H7 (cell line): ENCODE results near the gene MMS19. TPM values are rescaled to one million over a fixed set of nuclear protein-coding genes. Genes with fewer than 3 reads are reported as not detected.
"Not testable (repeated sequence)": the region's sequence is repeated elsewhere in the genome, so short reads cannot be mapped to it uniquely, and the experiment has no call there.

Source experiments
- DNase-seq: peaks from one replicate; pipeline ENCODE4 v3.0.0; 2012
- H3K27me3 ChIP-seq: 2 replicates; pipeline ENCODE4 v1.6.0; 2011; ENCODE audit warnings: mild to moderate bottlenecking, low read length; ENCODE audit not compliant: control insufficient read depth, insufficient read depth
- H3K36me3 ChIP-seq: replicated peaks from 2 replicates; pipeline ENCODE4 v1.5.1; 2011; ENCODE audit warnings: low read length; ENCODE audit not compliant: control insufficient read depth, insufficient read depth
- H3K4me3 ChIP-seq: 2 replicates; pipeline ENCODE4 v1.5.1; 2011; ENCODE audit warnings: low read depth, mild to moderate bottlenecking, control low read depth, low read length, moderate library complexity; ENCODE audit not compliant: insufficient read depth
- total RNA-seq: library from RNA; depleted of rRNA; stranded (reverse); fragments of >200 nt; shearing (Covaris generic); gene quantifications from 2 replicates; pipeline ENCODE4 v1.2.3, GENCODE V29; 2014

Gene MMS19
- total RNA-seq, 1 experiment from 2014 or later, result 177 TPM

DNA sequence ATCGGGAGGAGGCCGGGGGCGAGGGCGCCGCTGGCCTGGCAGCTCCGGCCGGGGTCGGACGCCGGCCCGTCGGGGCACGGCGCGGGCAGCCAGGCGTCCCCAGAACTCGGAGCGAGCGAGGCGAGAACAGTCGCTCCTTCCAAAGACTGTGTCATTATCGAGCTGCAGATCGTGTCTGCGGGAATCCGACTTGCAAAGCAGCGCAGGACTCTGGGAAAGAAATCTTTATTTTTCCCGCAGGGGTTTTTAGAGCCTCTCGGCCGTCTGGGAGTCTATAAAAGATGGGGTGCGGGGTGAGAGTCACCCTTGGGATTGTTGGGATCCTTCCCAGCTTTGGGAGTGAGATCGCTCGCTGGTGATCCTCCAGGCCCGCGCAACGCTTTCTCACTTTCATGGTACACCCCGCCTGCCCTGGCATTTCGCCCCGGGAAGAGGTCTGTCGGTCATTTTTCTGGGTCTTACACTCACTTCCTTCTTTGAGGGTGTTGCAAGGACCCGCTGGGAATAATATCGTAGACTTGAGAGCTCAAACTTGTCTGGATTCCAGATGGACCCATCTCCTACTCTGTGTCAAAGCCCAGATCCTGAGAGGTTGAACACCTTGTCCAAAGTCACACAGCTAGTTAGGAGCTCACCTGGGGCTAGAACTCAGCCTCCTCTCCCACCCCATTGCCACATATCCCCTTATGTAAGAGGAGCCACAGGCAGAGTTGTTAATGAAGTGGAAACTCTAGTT lies 1.5 kb upstream of the MMS19 start:
- Histone ChIP-seq H3K27me3 (peaks cover 9% of the 10 kb centered on the region), H3K36me3 (no peaks in the 10 kb centered on the region), H3K4me3 (peak overlapping the region; percentile 88)
- no peak for DNase-seq

DNA sequence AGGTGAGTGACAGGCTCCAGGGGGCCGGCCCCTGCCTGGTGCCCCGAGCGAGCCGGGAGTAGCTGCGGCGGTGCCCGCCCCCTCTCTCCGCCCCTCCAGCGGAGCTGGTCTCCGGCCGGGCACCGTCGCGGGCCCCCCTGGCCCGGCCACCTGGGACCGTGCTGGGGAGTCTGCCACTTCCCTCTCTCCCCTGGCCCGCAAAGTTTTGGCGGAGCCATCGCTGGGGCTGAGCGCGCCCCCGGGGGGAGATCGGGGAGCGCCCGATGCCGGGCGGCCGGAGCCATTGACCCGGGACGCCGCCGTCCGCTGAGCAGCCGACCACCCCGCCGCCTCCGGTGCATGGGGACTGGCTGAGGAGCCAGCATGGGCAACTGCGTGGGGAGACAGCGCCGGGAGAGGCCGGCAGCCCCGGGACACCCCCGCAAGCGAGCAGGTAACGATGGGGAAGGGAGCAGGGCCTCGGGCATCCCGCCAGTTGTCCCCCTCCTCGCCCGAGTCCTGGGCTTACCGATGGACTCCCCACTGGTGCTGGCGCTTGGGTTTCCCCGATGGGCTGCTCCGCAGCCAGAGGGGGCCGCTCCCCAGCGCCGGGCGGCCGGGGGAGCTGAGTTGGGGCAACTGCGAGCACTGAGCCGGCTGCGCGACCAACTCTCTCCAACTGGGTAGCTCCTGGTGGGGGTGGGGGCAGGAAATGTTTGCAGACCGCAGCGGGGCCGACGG lies 779 bp upstream of the MMS19 start, which contains the start of gene UBTD1:
TSS of gene UBTD1 (plus strand) at position 84 of the 720 bp plus-strand sequence. CDS start at position 364, 280 bp downstream.
- DNase-seq, result peak; percentile 87
- Histone ChIP-seq H3K27me3 (peaks cover 9% of the 10 kb centered on the region), H3K36me3 (no peaks in the 10 kb centered on the region), H3K4me3 (peak within 1 kb of the TSS; percentile 88)

DNA sequence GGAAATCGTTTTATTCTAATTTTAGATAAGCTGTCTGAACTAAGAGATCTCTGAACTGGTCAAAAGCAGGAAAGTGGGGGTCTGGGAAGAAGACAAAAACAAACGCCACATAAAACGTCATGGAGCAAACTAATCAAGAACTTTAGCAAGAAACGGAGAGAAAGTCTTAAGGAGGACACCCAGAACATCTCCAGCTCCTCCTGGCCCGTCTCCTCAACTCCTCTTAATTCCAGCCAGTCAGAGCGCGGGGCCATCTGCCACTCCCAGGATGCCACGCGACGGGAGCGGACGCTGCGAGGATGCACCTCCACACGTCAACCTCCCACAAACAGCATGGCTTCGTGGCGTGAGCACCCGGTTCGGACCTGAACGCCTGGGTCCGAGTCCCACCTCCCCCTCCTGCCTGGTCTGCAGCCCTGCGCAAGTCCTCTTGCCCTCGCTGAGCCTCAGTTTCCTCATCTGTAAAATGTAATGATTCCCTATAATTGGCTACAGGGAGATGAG lies 598 bp downstream of the MMS19 start:
- H3K4me3 ChIP-seq, result peak overlapping the region; percentile 88
- H3K27me3 ChIP-seq, result peaks cover 9% of the 10 kb centered on the region
- peaks cover 2% of the 10 kb centered on the region; the same call in 1 of the 2 replicates for H3K36me3 ChIP-seq
- DNase-seq, result peak; percentile 83

GRCh38 chr10:97494863-97495506 lies 3.2 kb downstream of the MMS19 start:
- H3K27me3 ChIP-seq, result peaks cover 4% of the 10 kb centered on the region
- H3K4me3 ChIP-seq, result no peak overlapping the region
- peak; percentile 76 for DNase-seq
- H3K36me3 ChIP-seq, result peaks cover 2% of the 10 kb centered on the region; the same call in 1 of the 2 replicates

GRCh38 chr10:97494151-97494550 lies 4.1 kb downstream of the MMS19 start:
- H3K27me3 ChIP-seq, result no peaks in the 10 kb centered on the region
- H3K36me3 ChIP-seq, result peaks cover 2% of the 10 kb centered on the region; the same call in 1 of the 2 replicates
- DNase-seq, result no peak
- no peak overlapping the region for H3K4me3 ChIP-seq

DNA sequence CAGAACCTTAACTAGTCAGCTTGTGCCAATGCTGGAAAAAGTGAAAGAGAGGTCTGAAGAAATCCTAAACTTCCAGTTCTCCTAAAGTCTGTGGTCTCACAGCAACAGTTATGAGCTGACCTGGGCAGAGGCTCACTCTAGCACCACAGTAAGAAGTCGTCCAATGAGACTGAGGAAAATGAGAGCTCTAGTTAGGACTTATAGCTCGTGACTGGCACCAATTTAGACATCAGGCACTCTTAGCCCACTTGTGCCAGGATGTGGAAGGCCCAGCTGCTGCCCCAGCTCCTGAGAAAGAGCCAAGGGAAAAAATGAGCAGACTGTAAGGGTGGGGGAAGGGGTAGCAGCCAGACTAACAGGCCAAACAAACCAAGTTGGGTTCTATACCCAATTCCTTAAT lies 7.6 kb downstream of the MMS19 start:
- Histone ChIP-seq H3K27me3 (no peaks in the 10 kb centered on the region), H3K36me3 (peaks cover 2% of the 10 kb centered on the region; the same call in 1 of the 2 replicates), H3K4me3 (no peak overlapping the region)
- no peak for DNase-seq

GRCh38 chr10:97485647-97486281 lies 12.5 kb downstream of the MMS19 start:
- H3K27me3 ChIP-seq, result no peaks in the 10 kb centered on the region
- DNase-seq, result no peak
- no peak overlapping the region for H3K4me3 ChIP-seq
- H3K36me3 ChIP-seq, result peaks cover 4% of the 10 kb centered on the region

DNA sequence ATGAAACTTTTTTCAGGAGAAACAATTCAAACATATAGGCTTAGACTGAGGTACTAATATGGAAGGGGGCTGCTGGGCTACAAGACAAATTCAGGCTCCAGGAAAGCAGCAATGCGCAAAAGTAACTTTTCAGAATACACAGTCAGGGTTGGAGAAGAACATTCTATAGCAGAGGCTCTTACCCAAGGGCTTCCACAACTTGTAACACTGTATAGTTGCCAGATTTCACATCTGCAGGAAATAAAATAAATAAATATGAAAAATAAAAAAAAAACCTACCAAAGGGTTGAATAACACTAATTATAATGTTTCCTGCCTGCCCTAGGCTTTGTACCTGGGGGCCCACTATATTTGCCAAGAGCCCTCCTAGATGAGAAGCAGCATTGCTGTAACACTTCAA lies 14.3 kb downstream of the MMS19 start:
- H3K27me3 ChIP-seq, result no peaks in the 10 kb centered on the region
- H3K4me3 ChIP-seq, result no peak overlapping the region
- DNase-seq, result no peak
- peaks cover 7% of the 10 kb centered on the region for H3K36me3 ChIP-seq

- DNase-seq, result no peak
- Histone ChIP-seq H3K36me3 (peaks cover 8% of the 10 kb centered on the region), H3K27me3 (no peaks in the 10 kb centered on the region), H3K4me3 (no peak overlapping the region)
Measured at GRCh38 chr10:97483506-97483905, 14.7 kb downstream of the MMS19 start.

DNA sequence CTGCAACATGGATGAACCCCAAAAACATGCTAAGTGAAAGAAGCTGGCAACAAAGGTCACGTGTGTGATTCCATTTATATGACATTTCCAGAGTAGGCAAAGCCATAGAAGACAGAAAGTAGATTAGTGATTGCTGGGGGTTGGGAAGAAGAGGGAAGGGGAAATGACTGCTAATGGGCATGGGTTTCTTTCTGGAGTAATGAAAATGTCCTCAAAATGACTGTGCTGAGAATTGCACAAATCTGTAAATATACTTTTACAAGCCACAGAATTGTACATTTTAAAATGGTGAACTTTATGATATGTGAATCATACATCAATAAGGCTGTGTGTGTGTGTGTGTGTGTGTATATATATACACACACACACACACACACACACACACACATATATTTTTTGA lies 15.8 kb downstream of the MMS19 start:
- Histone ChIP-seq H3K4me3 (no peak overlapping the region), H3K27me3 (no peaks in the 10 kb centered on the region), H3K36me3 (peaks cover 16% of the 10 kb centered on the region)
- DNase-seq, result no peak

- no peaks in the 10 kb centered on the region for H3K27me3 ChIP-seq
- H3K4me3 ChIP-seq, result no peak overlapping the region
- DNase-seq, result no peak
- H3K36me3 ChIP-seq, result peaks cover 26% of the 10 kb centered on the region
Measured at GRCh38 chr10:97481071-97481470, 17.2 kb downstream of the MMS19 start.

DNA sequence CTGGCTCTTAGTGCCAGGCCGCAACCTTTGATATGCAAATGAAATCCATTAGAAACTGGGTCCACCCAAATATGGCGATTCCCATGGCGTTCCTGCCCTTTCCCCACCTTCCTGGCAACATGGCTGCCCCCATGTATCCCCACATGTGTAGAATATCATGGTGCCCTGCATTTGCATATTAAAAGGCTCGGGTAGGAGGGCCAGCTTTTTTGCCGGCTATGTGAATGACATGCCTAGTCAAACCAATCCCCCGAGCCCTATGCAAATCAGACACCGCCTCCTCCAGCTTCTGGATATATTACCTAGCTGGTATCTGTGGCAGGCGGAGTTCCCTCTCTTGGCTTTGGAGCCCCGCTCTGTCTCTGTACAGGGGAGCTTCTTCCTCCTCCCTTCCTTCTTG lies 18.3 kb downstream of the MMS19 start:
- H3K27me3 ChIP-seq, result no peaks in the 10 kb centered on the region
- H3K36me3 ChIP-seq, result peaks cover 29% of the 10 kb centered on the region
- peak; percentile 78 for DNase-seq
- H3K4me3 ChIP-seq, result no peak overlapping the region

DNA sequence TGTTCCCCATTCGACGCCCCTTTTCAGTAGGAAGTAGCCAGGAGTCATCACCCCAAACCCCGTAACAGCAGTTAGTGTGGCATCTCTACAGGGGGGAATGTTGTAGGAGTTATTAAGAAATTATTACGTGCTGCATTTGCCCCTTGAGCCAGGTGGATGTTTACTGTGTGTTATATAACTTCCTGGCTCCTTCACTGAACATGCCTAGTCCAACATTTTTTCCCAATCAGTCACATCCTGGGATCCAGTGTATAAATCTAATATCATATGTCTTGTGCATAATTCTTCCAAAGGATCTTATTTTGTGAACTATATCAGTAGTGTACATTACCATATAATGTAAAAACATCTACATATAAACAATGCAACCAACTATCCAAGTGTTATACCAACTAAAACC lies 18.8 kb downstream of the MMS19 start:
- not testable (repeated sequence) for H3K4me3 ChIP-seq, H3K27me3 ChIP-seq, DNase-seq
- H3K36me3 ChIP-seq, result peaks cover 29% of the 10 kb centered on the region

GRCh38 chr10:97475936-97476594 lies 22.2 kb downstream of the MMS19 start:
- no peak for DNase-seq
- H3K4me3 ChIP-seq, result no peak overlapping the region
- no peaks in the 10 kb centered on the region for H3K27me3 ChIP-seq
- peaks cover 31% of the 10 kb centered on the region for H3K36me3 ChIP-seq
